ENCODE measurements around the gene UST.

UST gene

DNA sequence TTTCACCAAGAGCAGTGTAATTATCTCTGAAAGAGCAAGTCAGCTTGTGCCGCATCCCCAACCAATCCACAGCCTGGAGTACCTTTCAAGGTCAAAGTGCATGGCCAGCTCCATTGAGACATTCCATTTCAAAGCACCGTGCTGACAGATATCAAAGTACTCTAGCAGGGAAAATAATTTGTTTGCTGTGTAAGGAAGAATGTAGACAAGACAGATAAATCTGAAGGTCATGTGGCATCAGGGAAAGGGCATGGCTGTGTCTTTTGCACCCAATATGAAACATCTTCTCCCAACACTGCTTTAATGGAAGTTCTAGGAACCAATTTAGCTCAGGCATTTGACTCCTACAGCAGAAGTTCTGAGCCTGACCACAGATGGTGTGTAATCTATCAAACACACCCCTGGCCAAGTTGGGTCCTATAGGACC, 328.0 kb downstream of the UST start:
- DNase-seq (ENCODE audit: insufficient read length, low spot score) (no peak), FAIRE-seq (no peak)

DNA sequence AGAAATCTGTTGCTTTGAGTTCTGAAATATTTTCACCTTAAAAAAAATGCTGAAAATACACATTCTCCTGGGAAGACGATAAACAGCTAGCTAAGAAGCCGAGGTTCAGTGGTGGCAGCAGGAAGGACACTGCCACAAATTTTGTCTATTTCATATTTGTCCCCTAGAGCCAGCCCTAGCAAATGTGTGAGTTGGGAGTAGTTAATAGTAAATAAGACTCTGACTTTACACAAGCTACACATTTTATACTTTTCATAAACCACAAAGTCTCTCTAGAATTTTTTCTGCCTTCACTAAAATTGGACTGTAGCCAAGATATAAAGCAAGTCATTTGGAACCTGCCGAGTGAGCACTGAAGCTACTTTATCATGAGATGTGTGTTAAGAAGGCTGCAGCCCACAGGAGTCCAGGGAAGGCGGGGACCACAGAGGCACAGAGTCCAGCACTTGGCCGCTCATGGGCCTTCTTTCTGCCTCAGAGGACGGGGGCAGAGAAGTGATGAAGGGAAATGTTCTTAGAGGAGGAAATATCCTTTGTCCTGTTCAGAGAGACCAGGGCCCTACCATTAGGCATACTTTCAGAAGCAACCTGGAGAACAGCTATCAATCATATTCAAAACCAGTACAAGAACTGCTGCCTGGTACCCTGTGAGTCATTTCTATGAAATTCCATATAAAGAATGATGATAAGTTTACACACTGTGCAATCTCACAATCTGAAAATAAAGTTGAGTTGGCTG, 329.0 kb downstream of the UST start:
- no peak for FAIRE-seq
- no peak for DNase-seq (ENCODE audit: insufficient read length, low spot score)

DNA sequence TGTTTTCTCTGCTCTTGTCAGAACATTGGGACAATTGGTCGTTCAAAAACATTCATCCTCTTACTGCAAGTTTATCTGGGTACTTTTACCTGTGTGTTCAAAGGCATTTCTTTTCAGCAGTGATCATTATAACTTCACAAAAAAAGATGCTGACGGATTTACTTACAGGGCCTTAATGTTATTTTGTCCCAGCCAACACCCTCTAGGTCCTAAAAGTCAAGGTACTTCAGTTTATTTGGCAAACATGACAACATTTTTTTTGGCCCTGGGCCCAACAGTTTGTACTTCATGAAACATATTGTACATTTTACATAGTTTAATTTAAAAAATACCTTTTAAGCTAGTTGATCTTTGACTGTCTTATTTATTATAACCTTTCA, 329.5 kb downstream of the UST start:
- FAIRE-seq (no peak), DNase-seq (ENCODE audit: insufficient read length, low spot score) (no peak)

DNA sequence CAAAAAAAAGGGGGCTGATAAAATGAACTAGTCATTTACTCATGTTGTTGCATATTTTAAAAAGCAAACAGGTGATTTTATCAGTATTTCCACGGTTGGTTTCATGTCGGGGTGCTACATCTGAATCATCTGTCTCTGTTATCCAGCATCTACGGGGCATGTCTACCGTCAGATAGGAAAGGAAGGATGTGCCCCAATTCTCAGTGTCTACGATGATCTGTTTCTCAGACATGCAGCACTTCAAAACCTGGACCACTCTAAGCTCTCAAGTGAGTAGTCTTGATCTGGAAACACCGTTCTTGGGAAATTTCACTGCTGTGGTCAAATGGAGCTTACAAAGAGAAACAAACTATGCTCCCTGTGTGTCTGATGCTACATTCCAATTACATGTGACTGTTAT, 330.4 kb downstream of the UST start:
- DNase-seq (ENCODE audit: insufficient read length, low spot score) (no peak), FAIRE-seq (no peak)

DNA sequence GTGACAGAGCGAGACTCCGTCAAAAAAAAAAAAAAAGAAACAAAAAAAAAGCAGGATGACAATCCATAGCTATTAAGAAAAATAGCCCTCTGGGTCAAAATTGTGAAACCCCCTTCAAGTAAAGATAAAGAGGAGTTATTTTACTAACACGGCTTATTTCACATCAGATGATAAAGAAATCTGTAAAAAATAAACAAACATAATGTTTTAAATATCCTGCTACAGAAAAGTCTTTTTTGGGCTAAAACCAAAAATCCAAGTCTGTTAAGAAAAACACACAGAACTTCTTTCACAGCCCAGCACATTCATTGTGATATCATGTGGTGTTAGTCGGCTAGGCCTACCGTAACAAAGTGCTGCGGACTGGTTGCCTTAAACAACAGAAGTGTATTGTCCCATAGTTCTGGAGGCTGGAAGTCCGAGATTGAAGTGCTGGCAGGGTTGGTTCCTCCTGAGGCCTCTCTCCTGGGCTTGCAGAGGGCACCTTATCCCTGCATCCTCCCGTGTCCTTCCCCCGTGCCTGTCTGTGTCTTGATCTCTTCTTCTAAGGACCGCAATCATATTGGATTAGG, 331.5 kb downstream of the UST start:
- no peak for FAIRE-seq
- no peak for DNase-seq (ENCODE audit: insufficient read length, low spot score)

DNA sequence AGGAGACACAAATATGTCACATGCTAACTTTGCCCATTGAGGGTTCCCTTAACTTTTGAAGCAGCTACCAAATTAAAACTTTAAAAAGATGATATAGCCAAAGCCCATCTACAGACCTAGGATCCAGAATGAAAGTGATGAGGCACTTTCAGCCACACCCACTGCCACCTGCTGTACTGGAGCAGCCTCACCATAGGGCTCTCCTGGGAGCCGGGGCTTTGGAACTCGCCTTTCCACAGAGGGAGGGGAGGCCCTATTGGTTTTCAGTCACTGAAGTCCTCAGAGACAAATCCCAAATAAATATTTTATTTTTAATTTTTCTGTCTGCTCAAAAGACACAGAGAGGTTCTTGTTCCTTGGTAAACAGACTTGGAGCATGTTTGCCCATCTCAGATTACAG, 332.6 kb downstream of the UST start:
- DNase-seq (ENCODE audit: insufficient read length, low spot score) (no peak), FAIRE-seq (no peak)

DNA sequence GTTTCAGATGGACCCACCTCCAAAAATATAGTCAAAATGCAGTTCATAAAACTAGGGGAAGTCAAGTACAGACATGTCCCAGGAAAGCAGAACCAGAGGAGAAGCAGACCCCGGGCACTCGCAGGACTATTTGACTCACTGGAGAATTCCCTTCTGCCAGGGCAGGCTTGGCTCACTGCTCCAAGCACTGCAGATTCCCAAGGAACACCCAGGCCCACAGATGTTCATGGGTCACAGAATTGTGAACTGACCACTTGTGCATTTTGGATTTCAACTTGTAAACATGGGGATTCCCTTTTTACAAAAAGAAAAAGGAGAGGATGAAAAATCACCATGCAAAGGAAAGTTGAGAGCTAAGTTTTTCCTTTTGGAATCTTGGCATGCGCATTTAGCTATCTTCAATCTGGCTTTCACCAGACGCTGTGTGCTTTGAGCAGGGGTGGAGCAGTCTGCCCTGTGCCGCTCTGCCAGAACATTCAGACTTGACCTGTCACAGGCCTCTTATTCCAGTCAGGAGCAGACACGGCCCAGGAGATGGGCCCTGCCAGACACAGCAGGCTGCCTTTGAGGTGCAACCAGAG, 333.2 kb downstream of the UST start:
- FAIRE-seq = no peak
- DNase-seq (ENCODE audit: insufficient read length, low spot score) = no peak

DNA sequence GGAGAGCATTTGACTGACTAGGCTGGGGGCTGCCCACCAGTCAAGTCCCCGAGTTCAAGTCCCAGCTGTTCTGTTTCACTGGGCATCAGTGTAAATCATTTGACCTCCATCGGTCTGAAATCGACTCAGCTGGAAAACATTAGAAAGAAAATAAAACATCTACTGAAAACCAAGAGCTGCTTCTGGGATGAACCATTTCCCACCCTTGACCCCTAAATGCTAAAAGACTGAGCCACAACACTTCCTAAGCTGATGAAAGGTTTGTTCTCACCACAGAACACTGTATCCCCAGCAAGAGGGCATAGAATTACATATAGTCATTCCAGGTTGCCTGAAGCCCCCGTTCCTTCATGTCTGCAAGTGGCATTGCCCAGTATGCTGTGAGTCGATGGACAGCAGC, 333.7 kb downstream of the UST start:
- FAIRE-seq = no peak
- DNase-seq (ENCODE audit: insufficient read length, low spot score) = no peak

DNA sequence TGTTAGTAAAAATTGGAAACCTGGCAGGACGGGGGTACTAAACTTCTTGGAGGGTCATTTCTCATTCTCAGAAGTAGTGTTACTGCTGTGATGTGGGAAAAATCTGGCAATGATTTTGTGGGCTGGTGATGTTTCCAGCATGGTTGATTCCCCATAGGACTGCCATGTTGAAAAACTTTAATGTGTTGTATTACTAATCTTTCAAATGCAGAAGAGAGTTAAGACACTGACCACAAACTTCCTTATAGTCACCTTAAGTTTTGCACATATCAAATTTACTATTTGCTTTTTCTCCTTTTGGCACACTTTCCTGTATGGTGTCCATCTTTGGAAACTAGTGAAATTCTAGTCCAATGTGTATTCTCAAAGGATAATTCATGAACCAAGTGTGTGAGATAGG, 334.5 kb downstream of the UST start:
- DNase-seq (ENCODE audit: insufficient read length, low spot score) (no peak), FAIRE-seq (peak; percentile 35)

DNA sequence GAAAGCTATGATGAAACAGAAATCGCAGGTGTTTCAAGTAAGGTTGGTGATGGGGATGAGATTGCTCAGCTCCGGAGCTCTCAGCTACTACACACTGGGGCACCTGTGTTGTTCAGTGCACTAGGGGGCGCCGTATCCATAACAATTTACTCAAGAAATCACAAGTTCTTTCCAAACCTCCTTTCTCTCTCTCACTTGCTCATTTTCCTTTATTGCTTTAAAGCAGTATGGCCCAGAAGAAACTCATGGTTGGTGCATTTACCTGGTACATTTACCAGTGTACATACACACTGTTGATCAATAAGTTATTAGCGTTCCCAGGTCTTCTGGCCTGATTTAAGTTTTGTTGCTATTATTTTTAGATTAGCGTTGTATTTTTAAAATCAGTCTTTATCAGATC, 335.5 kb downstream of the UST start:
- DNase-seq (ENCODE audit: insufficient read length, low spot score) (peak; percentile 43), FAIRE-seq (peak; percentile 93)

DNA sequence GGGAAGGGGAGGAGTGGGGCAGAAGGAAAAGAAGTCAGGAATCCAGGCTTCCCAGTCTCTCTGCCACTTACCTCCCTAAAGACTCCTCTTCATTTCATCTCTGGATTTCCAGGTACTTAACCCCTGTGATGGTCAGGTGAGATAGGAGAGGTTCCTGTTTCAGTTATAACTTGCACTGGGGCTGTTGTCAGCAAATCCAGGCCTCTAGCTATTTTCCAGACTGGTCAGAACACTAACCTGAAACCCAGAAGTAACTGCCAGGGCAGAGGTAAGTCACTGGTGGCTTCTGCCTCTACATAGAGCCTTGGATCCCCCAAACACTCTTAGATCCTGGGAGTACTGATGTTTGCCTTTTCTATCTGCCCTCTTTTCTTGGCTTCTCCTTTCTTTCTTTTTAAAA, 337.2 kb downstream of the UST start:
- DNase-seq (ENCODE audit: insufficient read length, low spot score) = no peak
- FAIRE-seq = no peak

DNA sequence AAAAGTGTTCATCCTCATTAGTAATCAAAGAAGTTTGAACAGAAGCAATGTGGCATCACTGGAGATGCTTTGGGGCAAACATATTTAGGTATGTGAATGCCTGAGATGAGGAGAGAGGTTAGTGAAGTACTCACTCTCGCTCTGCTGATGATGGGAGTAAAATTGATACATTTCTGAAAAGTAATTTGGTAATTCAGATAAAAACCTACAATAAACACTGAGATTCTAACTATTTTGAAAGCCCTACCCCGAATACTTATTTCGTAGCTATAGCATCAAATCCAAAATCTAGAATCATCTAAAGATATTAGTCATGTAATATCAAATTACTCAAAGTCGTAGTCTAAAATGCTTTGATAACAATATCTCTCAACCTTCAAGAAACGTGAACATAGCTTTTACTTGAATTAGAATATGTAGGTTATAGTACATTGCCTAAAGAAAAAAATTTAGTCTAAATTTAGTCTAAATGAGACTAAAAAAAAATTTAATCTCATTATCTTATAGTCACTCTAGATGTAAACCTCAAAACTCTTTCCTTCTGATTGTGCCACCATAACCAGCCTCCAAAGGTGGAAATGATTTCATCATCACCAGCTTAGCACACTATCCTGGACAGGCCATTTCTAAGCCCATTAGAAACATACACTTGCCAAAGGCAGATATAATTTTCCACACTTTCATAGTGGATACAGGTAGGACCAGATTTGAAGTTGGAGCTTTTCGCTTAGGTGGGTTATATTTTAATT, 338.2 kb downstream of the UST start:
- FAIRE-seq (no peak), DNase-seq (ENCODE audit: insufficient read length, low spot score) (no peak)

DNA sequence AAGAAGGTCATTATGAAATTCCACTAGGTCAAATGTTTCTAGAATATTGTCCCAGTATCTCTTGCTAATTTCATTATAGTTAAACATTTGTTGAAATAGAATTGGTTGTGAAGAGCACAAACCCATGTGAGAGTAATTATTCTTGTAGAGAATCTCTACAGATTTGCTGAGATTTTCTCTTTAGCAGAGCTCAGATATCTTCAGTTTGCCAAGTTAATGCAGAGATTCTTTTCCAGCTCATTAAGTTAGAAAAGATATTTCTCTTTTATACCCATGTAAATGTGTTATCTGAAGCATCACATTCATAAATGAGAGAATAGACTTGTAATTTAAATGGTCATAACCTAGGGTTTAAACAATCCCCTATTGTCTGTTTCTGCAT, 338.7 kb downstream of the UST start:
- FAIRE-seq (no peak), DNase-seq (ENCODE audit: insufficient read length, low spot score) (no peak)

DNA sequence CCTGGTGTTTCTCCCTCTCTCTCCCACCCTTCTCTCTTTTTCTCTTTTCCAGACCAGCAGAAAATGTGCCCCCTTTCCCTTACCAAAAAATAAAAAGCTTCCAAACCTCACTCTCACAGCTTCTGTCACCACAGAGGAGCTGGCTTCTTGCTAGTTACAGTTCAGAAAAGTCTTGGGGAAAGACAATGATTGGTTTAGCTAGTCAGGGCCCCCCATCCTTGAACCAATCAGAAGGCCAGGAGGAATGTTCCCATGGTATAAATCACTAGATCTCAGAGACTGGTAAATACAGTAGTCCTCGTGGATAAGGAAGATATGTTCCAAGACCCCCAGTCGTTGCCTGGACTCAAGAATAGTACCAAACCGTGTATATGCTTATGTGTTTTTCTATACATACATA, 339.5 kb downstream of the UST start:
- DNase-seq (ENCODE audit: insufficient read length, low spot score) = no peak
- no peak for FAIRE-seq

DNA sequence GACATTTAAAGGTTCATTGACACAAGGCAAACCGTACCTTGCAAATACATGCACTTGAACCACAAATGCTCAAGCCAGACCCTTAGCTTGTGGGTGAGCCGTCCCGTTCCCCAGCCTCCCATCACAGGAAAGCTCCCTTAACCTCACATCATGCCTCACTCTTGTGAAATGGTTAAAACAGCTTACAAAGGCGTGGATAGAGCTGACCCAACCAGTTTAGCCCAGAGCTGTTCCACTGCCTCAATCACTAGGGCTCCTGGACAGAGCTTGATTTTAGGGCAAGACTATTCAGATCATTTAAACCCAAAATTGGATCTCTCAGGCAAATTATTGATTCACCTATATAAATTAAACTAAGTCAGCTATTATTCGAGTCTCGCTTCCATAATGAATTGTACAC, 341.1 kb downstream of the UST start:
- DNase-seq (ENCODE audit: insufficient read length, low spot score) = no peak
- no peak for FAIRE-seq

DNA sequence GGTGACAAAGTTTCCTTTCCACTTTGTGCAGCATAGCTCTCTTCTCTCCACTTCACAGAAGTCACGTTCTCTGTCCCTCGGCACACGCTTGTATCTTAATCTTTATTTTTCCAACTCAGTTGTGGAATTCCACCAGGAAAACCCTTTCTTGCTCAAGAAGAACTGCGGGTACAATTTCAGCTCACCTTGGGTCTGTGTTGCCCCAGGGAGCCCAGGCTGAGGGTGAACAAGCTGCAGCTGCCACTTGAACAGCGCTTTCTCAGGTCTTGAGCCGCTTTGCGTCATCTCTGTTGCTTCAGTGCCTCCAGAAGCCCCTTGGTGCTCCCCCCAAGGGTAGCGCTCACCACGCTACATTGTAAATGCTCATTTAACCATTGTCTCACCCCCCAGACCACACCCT, 341.5 kb downstream of the UST start:
- DNase-seq (ENCODE audit: insufficient read length, low spot score) (no peak), FAIRE-seq (no peak)

DNA sequence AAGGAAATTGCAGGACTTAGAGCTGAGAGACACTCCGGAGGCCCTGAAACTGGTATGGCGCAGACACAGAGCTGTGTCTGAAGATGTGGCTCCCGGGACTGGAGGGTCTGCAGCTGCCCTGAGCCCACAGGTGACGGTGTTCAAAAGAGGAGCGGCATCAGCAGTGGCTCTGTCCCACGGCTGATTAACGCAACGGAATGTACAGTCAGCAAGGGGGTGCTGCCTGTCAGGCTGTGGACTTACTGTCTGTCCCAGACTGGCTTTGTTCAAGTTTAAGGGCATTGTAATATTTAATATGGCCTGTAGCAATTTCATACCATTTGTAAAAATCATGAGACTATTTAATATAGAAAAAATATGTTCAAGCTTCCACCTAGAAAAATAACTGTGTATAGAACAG, 342.7 kb downstream of the UST start:
- DNase-seq (ENCODE audit: insufficient read length, low spot score) (no peak), FAIRE-seq (no peak)

DNA sequence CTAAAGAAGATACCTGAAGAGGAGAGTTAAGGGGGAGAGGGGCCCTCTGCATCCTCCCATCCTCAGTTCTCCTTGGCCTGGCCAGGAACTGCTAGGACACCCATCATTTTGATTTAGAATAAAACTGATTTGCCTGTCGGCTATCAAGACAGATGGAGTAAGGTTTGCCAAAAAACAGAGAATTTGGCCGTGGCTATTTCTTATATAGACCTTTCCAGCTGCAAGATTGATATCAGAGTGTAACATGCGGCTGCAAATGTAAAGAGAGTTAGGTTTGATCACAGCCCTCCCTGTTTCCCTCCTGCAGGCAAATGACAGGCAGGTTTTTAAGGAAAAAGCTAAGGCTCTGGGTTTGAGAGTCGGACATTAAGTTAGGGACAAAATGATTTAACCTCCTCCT, 344.1 kb downstream of the UST start:
- no peak for DNase-seq (ENCODE audit: insufficient read length, low spot score)
- no peak for FAIRE-seq

DNA sequence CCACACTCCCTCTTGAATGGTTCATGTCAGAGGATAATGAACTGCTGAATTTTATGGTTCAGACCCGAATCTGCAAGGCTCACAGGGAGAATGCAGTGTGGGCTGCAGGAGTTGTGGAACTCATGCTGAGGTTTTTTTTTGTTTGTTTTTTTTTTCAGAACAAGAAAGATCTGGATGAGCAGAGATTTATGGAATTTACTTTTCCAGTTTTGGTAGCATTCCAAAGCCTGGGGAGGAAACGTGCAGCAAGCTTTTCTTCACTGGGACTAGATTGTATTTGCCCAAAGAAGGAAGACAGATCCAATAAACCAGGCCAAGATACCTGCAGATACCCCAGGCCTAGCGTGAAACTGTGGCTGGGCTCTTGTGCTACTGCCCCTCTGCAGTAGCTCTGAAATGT, 346.8 kb downstream of the UST start:
- no peak for FAIRE-seq
- no peak for DNase-seq (ENCODE audit: insufficient read length, low spot score)

DNA sequence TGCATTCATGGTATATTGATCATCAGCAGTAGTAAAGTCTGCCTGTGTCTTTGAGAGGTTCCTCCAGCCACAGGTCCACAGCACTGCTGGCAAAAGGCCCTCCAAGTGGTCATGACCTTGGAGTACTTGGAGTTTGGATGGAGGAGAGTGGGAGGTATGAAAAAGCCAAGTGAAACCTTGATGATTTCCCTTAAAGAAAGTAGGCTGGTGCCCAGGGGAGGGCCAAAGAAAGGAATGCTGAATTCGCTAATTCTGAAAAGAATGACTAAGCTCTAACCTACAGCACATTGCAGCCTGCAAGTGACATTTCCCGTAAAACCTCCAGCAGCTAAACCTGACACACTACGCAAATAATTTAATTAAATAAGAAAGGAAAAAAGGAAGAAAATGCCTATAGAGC, 347.3 kb downstream of the UST start:
- FAIRE-seq = no peak
- DNase-seq (ENCODE audit: insufficient read length, low spot score) = no peak

DNA sequence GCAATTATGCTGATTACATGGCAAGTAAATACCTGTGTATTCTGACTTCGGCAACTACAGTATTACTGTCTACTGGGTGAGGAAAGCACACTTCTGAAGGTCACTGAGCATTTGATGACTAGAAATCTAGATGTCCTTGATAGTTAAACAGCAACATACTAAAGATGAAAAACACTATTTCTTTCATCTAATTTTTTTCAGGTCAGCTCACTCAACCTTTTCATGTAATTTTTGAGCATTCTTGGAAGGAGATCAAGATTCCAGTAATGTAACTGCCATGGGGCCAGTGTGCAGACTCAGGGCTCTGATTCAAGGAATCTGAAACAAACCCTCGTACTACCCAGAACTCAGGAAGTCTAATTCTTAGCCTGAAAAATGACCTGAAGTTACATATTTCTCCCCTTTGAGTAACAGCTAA, 348.1 kb downstream of the UST start:
- DNase-seq (ENCODE audit: insufficient read length, low spot score) (no peak), FAIRE-seq (peak; percentile 8)

DNA sequence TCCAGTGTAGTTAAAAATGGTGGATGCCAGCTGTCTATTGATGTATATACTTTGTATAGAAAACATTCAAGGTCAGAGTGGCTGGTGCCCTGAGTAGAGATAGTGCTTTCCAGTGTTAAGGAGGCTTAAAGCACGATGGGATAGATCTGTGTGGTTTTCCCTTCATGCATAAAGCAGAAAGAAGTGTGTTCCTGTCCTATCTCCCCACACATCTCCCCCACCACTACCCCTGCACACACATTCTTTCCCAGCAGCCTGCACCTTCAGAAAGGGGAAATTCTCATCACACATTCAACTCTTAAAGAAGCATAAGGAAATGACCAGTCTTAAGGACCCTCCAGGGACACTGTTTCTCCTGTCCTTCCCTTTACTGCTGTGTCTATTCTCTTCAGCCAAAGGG, 349.0 kb downstream of the UST start:
- FAIRE-seq (no peak), DNase-seq (ENCODE audit: insufficient read length, low spot score) (no peak)
